LNCaP clone FGC (cell line): ENCODE measurements around the gene GATAD2B.
A peak's percentile ranks its signal among the peaks of the same experiment; 100 is the strongest.
"Not testable (repeated sequence)": the region's sequence is repeated elsewhere in the genome, so short reads cannot be mapped to it uniquely, and the experiment has no call there.

ENCODE experiments used
- DNase-seq: peaks from one replicate; pipeline ENCODE4 v3.0.0-alpha.2; 2011; ENCODE audit warnings: low read depth
- H3K4me3 ChIP-seq: 2 replicates; pipeline ENCODE4 v1.5.1; 2011; ENCODE audit warnings: mild to moderate bottlenecking, low read depth, low read length, control low read depth
- CTCF ChIP-seq: IDR thresholded peaks from 2 replicates; pipeline ENCODE4 v1.5.1; 2012; ENCODE audit warnings: mild to moderate bottlenecking; ENCODE audit not compliant: control insufficient read depth, insufficient read depth; ENCODE audit errors: extremely low read depth

GATAD2B gene

GRCh38 chr1:153849487-153850185 lies 73.1 kb downstream of the GATAD2B start:
- no peak for TF ChIP-seq CTCF
- no peak for DNase-seq
- no peak overlapping the region for H3K4me3 ChIP-seq

- TF ChIP-seq CTCF, result no peak
- peak; percentile 39 for DNase-seq
- H3K4me3 ChIP-seq, result no peak overlapping the region
Observed at GRCh38 chr1:153848805-153849204, 74.0 kb downstream of the GATAD2B start.

GRCh38 chr1:153845158-153845557 lies 77.6 kb downstream of the GATAD2B start:
- no peak for TF ChIP-seq CTCF
- H3K4me3 ChIP-seq, result no peak overlapping the region
- no peak for DNase-seq

- not testable (repeated sequence) for DNase-seq, H3K4me3 ChIP-seq
Observed at GRCh38 chr1:153844349-153844748, 78.4 kb downstream of the GATAD2B start.

DNA sequence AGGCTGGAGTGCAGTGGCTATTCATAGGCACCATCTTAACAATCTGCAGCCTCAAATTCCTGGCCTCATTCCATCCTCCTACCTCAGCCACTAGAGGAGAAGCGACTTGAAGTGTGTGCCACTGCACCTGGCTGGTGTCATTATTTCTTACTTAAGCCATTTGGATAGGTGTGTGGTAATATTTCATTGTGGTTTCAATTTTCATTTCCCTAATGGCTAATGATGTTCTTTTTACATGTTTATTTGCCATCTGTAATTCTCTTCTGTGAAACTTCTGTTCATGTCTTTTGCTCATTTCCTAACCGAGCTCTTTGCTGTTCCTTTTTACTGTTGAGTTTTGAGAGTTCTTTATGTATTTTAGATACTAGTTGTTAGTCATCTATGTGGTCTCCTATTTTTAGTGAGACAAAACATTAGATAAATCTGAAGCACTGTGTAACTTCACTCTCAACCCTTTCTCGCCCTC lies 80.7 kb downstream of the GATAD2B start:
- H3K4me3 ChIP-seq, result no peak overlapping the region
- DNase-seq, result no peak

GRCh38 chr1:153841463-153841994 lies 81.2 kb downstream of the GATAD2B start:
- no peak for TF ChIP-seq CTCF
- DNase-seq, result no peak
- H3K4me3 ChIP-seq, result no peak overlapping the region

More for the DNA sequence above, 80.7 kb downstream of the GATAD2B start:
- no peak for TF ChIP-seq CTCF

DNA sequence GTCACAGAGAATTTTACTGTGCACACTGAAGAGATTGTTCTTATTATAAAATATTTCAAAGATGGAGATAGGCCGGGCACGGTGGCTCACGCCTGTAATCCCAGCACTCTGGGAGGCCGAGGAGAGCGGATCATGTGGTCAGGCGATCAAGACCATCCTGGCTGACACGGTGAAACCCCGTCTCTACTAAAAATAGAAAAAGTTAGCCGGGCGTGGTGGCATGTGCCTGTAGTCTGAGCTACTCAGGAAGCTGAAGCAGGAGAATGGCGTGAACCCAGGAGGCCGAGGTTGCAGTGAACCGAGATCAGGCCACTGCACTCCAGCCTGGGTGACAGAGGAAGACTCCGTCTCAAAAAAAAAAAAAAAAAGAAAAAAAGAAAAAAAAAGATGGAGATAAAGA lies 82.0 kb downstream of the GATAD2B start:
- DNase-seq, H3K4me3 ChIP-seq: not testable (repeated sequence)

- not testable (repeated sequence) for H3K4me3 ChIP-seq, DNase-seq
Observed at GRCh38 chr1:153833968-153834367, 88.8 kb downstream of the GATAD2B start.
